GM12892 (cell line): ENCODE measurements around the gene VWA2.

Experiments used
- POLR2A ChIP-seq: IDR thresholded peaks from 2 replicates; pipeline ENCODE4 v1.6.1; 2011; ENCODE audit warnings: low read depth, low read length, control low read depth
- POLR2AphosphoS5 ChIP-seq: IDR thresholded peaks from 2 replicates; pipeline ENCODE4 v1.6.1; 2011; ENCODE audit warnings: low read depth, low read length, control low read depth
- TAF1 ChIP-seq: IDR thresholded peaks from 2 replicates; pipeline ENCODE4 v1.6.1; 2011; ENCODE audit warnings: low read depth, mild to moderate bottlenecking, control low read depth, low read length, borderline replicate concordance

DNA sequence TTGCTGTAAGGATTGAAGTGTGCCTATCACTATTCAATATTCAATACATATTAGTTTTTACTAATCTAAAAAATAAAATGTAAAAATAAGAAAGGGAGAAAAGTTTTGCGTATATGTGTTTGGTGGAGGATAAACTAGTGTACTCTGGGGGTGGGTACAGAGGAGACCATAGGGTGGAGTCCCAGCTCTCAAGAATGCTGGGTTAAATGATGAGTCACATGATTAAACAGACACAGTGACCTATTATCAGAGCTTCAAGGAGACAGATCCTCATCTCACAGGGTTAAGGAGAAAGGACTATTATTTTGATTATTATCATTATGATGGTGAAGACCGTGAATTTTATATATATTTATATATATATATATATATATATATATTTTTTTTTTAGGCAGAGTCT lies 87.7 kb downstream of the VWA2 start:
- no peak for TF ChIP-seq POLR2AphosphoS5
- no peak for TF ChIP-seq TAF1
- TF ChIP-seq POLR2A = no peak
